PC-9 (cell line): Measurements from ENCODE around the gene CABLES2. TPM values are rescaled to one million over a fixed set of nuclear protein-coding genes. Genes with fewer than 3 reads are reported as not detected.
A peak's percentile ranks its signal among the peaks of the same experiment; 100 is the strongest.

Source experiments
- BruUV-seq: library from RNA; stranded (reverse); fragments of 400-500 nt; replicated peaks from 2 replicates; lab custom pipeline; 2021; lab: Mats Ljungman, UMichigan
- CTCF ChIA-PET: fragments of 300-600 bp; sonication (Branson Sonifier 250); formaldehyde crosslinking; loops from one replicate; lab custom pipeline; 2022; ENCODE audit warnings: antibody characterized with exemption; lab: Charles Lee
- POLR2A ChIA-PET: fragments of 300-600 bp; sonication (Branson Sonifier 250); formaldehyde crosslinking; loops from one replicate; lab custom pipeline; 2022; ENCODE audit warnings: antibody characterized with exemption; ENCODE audit not compliant: unreplicated experiment; lab: Charles Lee
- DNase-seq, 2 experiments: peaks; one replicate each; pipeline versions ENCODE4 v3.0.0 to v3.0.0-alpha.2; 2015 to 2022; ENCODE audit warnings: mixed read lengths in 1 of 2
- H2AFZ ChIP-seq: fragments of 200-600 bp; sonication (generic); 2 replicates; pipeline ENCODE4 v1.8.1; 2017; ENCODE audit warnings: antibody characterized with exemption
- H3F3A ChIP-seq: fragments of 200-600 bp; sonication (generic); 2 replicates; pipeline ENCODE4 v1.8.1; 2017; ENCODE audit warnings: antibody characterized with exemption, mild to moderate bottlenecking, low read depth; ENCODE audit not compliant: insufficient read depth
- H3K27ac ChIP-seq: fragments of 200-600 bp; sonication (generic); 2 replicates; pipeline ENCODE4 v1.6.1; 2016; ENCODE audit warnings: mixed run types
- H3K27me3 ChIP-seq: fragments of 200-600 bp; sonication (generic); 2 replicates; pipeline ENCODE4 v1.6.1; 2016; ENCODE audit warnings: low read depth, mixed run types; ENCODE audit not compliant: insufficient read depth
- H3K36me3 ChIP-seq: fragments of 200-600 bp; sonication (generic); 2 replicates; pipeline ENCODE4 v1.6.1; 2016; ENCODE audit warnings: low read depth, mixed run types
- H3K4me1 ChIP-seq: fragments of 200-600 bp; sonication (generic); replicated peaks from 2 replicates; pipeline ENCODE4 v1.6.1; 2016; ENCODE audit warnings: mixed run types; ENCODE audit not compliant: insufficient read depth
- H3K4me2 ChIP-seq: fragments of 200-600 bp; sonication (generic); 2 replicates; pipeline ENCODE4 v1.6.1; 2017; ENCODE audit warnings: mixed run types
- H3K4me3 ChIP-seq: fragments of 200-600 bp; sonication (generic); 2 replicates; pipeline ENCODE4 v1.6.1; 2016; ENCODE audit warnings: mixed run types
- H3K79me2 ChIP-seq: fragments of 200-600 bp; sonication (generic); 2 replicates; pipeline ENCODE4 v1.6.1; 2017; ENCODE audit warnings: low read depth, mixed run types
- H3K9me2 ChIP-seq: fragments of 200-600 bp; sonication (generic); 2 replicates; pipeline ENCODE4 v1.8.1; 2017; ENCODE audit warnings: mild to moderate bottlenecking; ENCODE audit not compliant: insufficient read depth
- H3K9me3 ChIP-seq: fragments of 200-600 bp; sonication (generic); 2 replicates; pipeline ENCODE4 v1.8.1; 2016; ENCODE audit warnings: low read depth; ENCODE audit not compliant: insufficient read depth
- H4K20me1 ChIP-seq: fragments of 200-600 bp; sonication (generic); 2 replicates; pipeline ENCODE4 v1.8.1; 2017; ENCODE audit not compliant: insufficient read depth
- CTCF ChIP-seq: fragments of 200-600 bp; sonication (generic); conservative IDR thresholded peaks from 2 replicates; pipeline ENCODE4 v1.6.1; 2017; ENCODE audit warnings: mixed run types, antibody characterized with exemption, mild to moderate bottlenecking, moderate library complexity
- EZH2 ChIP-seq: fragments of 200-600 bp; sonication (generic); IDR thresholded peaks from 2 replicates; pipeline ENCODE4 v1.8.0; 2017; ENCODE audit warnings: antibody characterized with exemption, low read depth
- intact Hi-C: fragments of 100-400 bp; cut with micrococcal nuclease; formaldehyde crosslinking; loops from one replicate; pipeline ENCODE4 v1.10.0; 2022; ENCODE audit not compliant: unreplicated experiment
- total RNA-seq: library from RNA; stranded (reverse); gene quantifications from 2 replicates; pipeline ENCODE4 v1.2.3, GENCODE V29; 2021

The CABLES2 gene
- total RNA-seq, 1 experiment from 2014 or later = 14.1 TPM

GRCh38 chr20:62372042-62372993 lies 34.8 kb downstream of the CABLES2 start:
- H3K4me1 ChIP-seq = peaks cover 43% of the 10 kb centered on the region
- no peak for DNase-seq
- intact Hi-C loops = no loop called here
- peaks cover 3% of the 10 kb centered on the region; the same call in 1 of the 2 replicates for H3K79me2 ChIP-seq
- H3K4me3 ChIP-seq = no peak overlapping the region
- H3K36me3 ChIP-seq = no peaks in the 10 kb centered on the region
- ChIA-PET POLR2A (interaction anchor here (0.6 kb wide), 1 partner anchor 14 kb away, joined by 10 read pairs; no protein-coding TSS in a partner anchor), CTCF (interaction anchor here (0.7 kb wide), 1 partner anchor 70 kb away, joined by 5 read pairs; no protein-coding TSS in a partner anchor)
- no peak overlapping the region for H2AFZ ChIP-seq
- H3K9me2 ChIP-seq = no peaks in the 10 kb centered on the region
- H3K9me3 ChIP-seq = no peaks in the 10 kb centered on the region
- H3K4me2 ChIP-seq = no peak overlapping the region
- no peak for TF ChIP-seq CTCF
- TF ChIP-seq EZH2 = no peak
- H3F3A ChIP-seq = peaks cover 28% of the 10 kb centered on the region
- no peaks in the 10 kb centered on the region for H4K20me1 ChIP-seq
- BruUV-seq = no TSS peak
- H3K27me3 ChIP-seq = no peaks in the 10 kb centered on the region
- no peak overlapping the region for H3K27ac ChIP-seq

- Histone ChIP-seq H4K20me1 (no peaks in the 10 kb centered on the region), H3F3A (peaks cover 28% of the 10 kb centered on the region), H3K9me3 (no peaks in the 10 kb centered on the region), H3K4me1 (peaks cover 43% of the 10 kb centered on the region), H3K4me2 (no peak overlapping the region), H3K4me3 (no peak overlapping the region), H3K9me2 (no peaks in the 10 kb centered on the region), H3K79me2 (peaks cover 5% of the 10 kb centered on the region), H3K36me3 (no peaks in the 10 kb centered on the region), H2AFZ (no peak overlapping the region), H3K27me3 (no peaks in the 10 kb centered on the region), H3K27ac (no peak overlapping the region)
- no TSS peak for BruUV-seq
- POLR2A ChIA-PET = interaction anchor here (0.6 kb wide), 1 partner anchor 14 kb away, joined by 10 read pairs; no protein-coding TSS in a partner anchor
- CTCF ChIA-PET = no interaction called here
- TF ChIP-seq CTCF (no peak), EZH2 (no peak)
- DNase-seq = no peak
- intact Hi-C loops = no loop called here
Measured at GRCh38 chr20:62371588-62372041, 35.5 kb downstream of the CABLES2 start.

- Histone ChIP-seq H3K36me3 (no peaks in the 10 kb centered on the region), H3K79me2 (peaks cover 11% of the 10 kb centered on the region), H3K9me3 (no peaks in the 10 kb centered on the region), H3K27ac (peak overlapping the region; percentile 35; the same call in 1 of the 2 replicates), H4K20me1 (no peaks in the 10 kb centered on the region), H3F3A (peaks cover 28% of the 10 kb centered on the region), H2AFZ (no peak overlapping the region), H3K9me2 (no peaks in the 10 kb centered on the region), H3K27me3 (no peaks in the 10 kb centered on the region), H3K4me2 (peak overlapping the region; percentile 99), H3K4me1 (peaks cover 43% of the 10 kb centered on the region), H3K4me3 (no peak overlapping the region)
- no peak for TF ChIP-seq EZH2
- TF ChIP-seq CTCF = no peak
- BruUV-seq = no TSS peak
- POLR2A ChIA-PET = interaction anchor here (1.6 kb wide), 1 partner anchor 10 kb away, joined by 6 read pairs; no protein-coding TSS in a partner anchor
- CTCF ChIA-PET = interaction anchor here (2.2 kb wide), 1 partner anchor 12 kb away, joined by 8 read pairs; no protein-coding TSS in a partner anchor
- intact Hi-C loops = loop anchor here (1.0 kb wide), 1 partner anchor 12 kb away; no protein-coding TSS in a partner anchor
- peak in 1 of 2 experiments; percentile 66 for DNase-seq
Measured at GRCh38 chr20:62370807-62371587, 36.1 kb downstream of the CABLES2 start.
